Measurements from ENCODE around the gene RXRA. TPM values are rescaled to one million over a fixed set of nuclear protein-coding genes. Genes with fewer than 3 reads are reported as not detected.

The RXRA gene
- total and polyA plus RNA-seq, 2 of the 13 experiments (the other 11 are each of a cell fraction or from before 2014, with no cell fraction given): 18.9 to 29.2 TPM

- TF ChIP-seq ZBTB34 (CRISPR knock-in tag; IDR thresholded peaks at IDR 0.05) (no peak), ZNF335 (CRISPR knock-in tag; IDR thresholded peaks at IDR 0.05) (no peak), MYC (CRISPR knock-in tag; IDR thresholded peaks at IDR 0.05; ENCODE audit: borderline replicate concordance) (no peak), DNMT3B (CRISPR knock-in tag; conservative IDR thresholded peaks at IDR 0.05) (no peak), GRHL1 (CRISPR knock-in tag; conservative IDR thresholded peaks at IDR 0.05) (no peak), FOXK1 (CRISPR knock-in tag; IDR thresholded peaks at IDR 0.05; ENCODE audit: borderline replicate concordance, low read depth) (no peak), ZNF350 (CRISPR knock-in tag; IDR thresholded peaks at IDR 0.05; ENCODE audit: borderline replicate concordance, low read depth) (0 out of 2 replicates have a peak, but pooled peaks have one; percentile 2), HES4 (CRISPR knock-in tag; IDR thresholded peaks at IDR 0.05; ENCODE audit: borderline replicate concordance) (0 out of 2 replicates have a peak, but pooled peaks have one; percentile 61), ZNF446 (CRISPR knock-in tag; IDR thresholded peaks at IDR 0.05) (no peak), ELF3 (CRISPR knock-in tag; IDR thresholded peaks at IDR 0.05) (peak; percentile 23; the same call in 1 of the 2 replicates), ZNF724P (CRISPR knock-in tag; IDR thresholded peaks at IDR 0.05; ENCODE audit: borderline replicate concordance) (no peak), EED (CRISPR knock-in tag; IDR thresholded peaks at IDR 0.05) (no peak), TAF15 (IDR thresholded peaks at IDR 0.05; ENCODE audit: low read depth, low read length, poor library complexity, severe bottlenecking) (no peak), HNRNPH1 (optimal IDR thresholded peaks at IDR 0.05; ENCODE audit: low read depth, low read length) (no peak), HDAC1 (CRISPR knock-in tag; IDR thresholded peaks at IDR 0.05) (no peak), GTF2F1 (IDR thresholded peaks at IDR 0.05; ENCODE audit: low read length) (no peak), ATF5 (CRISPR knock-in tag; IDR thresholded peaks at IDR 0.05; ENCODE audit: low read depth) (no peak), TCF7 (IDR thresholded peaks at IDR 0.05; ENCODE audit: low read depth) (peak; percentile 21; the same call in 1 of the 2 replicates), ZNF660 (CRISPR knock-in tag; IDR thresholded peaks at IDR 0.05; ENCODE audit: borderline replicate concordance, low read depth) (no peak), ZMAT5 (CRISPR knock-in tag; IDR thresholded peaks at IDR 0.05; ENCODE audit: borderline replicate concordance, low read depth) (no peak), ZNF33A (CRISPR knock-in tag; IDR thresholded peaks at IDR 0.05; ENCODE audit: borderline replicate concordance) (no peak), BCL3 (CRISPR knock-in tag; IDR thresholded peaks at IDR 0.05) (no peak), ZNF776 (CRISPR knock-in tag; IDR thresholded peaks at IDR 0.05) (no peak), ZNF383 (CRISPR knock-in tag; IDR thresholded peaks at IDR 0.05; ENCODE audit: borderline replicate concordance) (no peak)
Observed at GRCh38 chr9:134328341-134328840, 2.1 kb downstream of the RXRA start (continued).
